Testis (tissue), 3 donors: ENCODE data around the gene NEO1. TPM values are rescaled to one million over a fixed set of nuclear protein-coding genes. Genes with fewer than 3 reads are reported as not detected.

ENCODE experiments used
- DNase-seq: peaks from one replicate; pipeline ENCODE4 v3.0.0-alpha.2; 2019
- H3K27ac ChIP-seq, 2 donors: fragments of 200-600 bp; sonication (generic); one replicate each; pipeline ENCODE4 v1.5.1; 2019
- H3K27me3 ChIP-seq: fragments of 200-600 bp; sonication (generic); one replicate; pipeline ENCODE4 v1.5.1; 2019
- H3K36me3 ChIP-seq: fragments of 200-600 bp; sonication (generic); one replicate; pipeline ENCODE4 v1.5.1; 2017; ENCODE audit warnings: low read depth; ENCODE audit errors: missing control alignments
- H3K4me1 ChIP-seq: fragments of 200-600 bp; sonication (generic); one replicate; pipeline ENCODE4 v1.5.1; 2019
- H3K4me3 ChIP-seq, 2 donors: fragments of 200-600 bp; sonication (generic); one replicate each; pipeline ENCODE4 v1.5.1; 2017 to 2019
- H3K9me3 ChIP-seq: fragments of 200-600 bp; sonication (generic); one replicate; pipeline ENCODE4 v1.5.1; 2017
- POLR2A ChIP-seq: fragments of 450-650 bp; IDR thresholded peaks from one replicate; pipeline ENCODE4 v1.6.1; 2017; ENCODE audit warnings: antibody characterized with exemption, mild to moderate bottlenecking, moderate library complexity
- WGBS, 2 donors: methylation state at CpG; one replicate each; pipeline ENCODE4 v1.1.5; 2018; 5-methylcytosine and 5-hydroxymethylcytosine counted together
- intact Hi-C: fragments of 100-400 bp; cut with DNase I; formaldehyde crosslinking; loops from one replicate; pipeline ENCODE4 v1.15.1; 2023; ENCODE audit warnings: low total_unique reads
- polyA plus RNA-seq: library from polyadenylated mRNA; stranded (reverse); fragments of 350-450 nt; fragmentation: Illumina TruSeq; extraction: RNeasy Lipid Tissue Mini Kit (QIAGEN cat#74804); gene quantifications from one replicate; pipeline ENCODE4 v1.2.3, GENCODE V29; 2014; ENCODE audit warnings: low read depth, low replicate concordance; ENCODE audit not compliant: insufficient read depth
- total RNA-seq, 2 donors: library from RNA; depleted of rRNA; stranded (reverse); fragments of >200 nt; gene quantifications; one replicate each; pipeline ENCODE4 v1.2.3, GENCODE V29; 2016
- TF ChIP-seq, protein P1 (sequence below), 3 experiments: fragments of 450-650 bp in 2 of 3; fragments of 200-600 bp in 1 of 3; sonication (generic) in 1 of 3; IDR thresholded peaks; one replicate each; pipeline ENCODE4 v1.5.1; 2016 to 2019; ENCODE audit warnings: antibody characterized with exemption in 3 of 3, mild to moderate bottlenecking in 2 of 3, moderate library complexity in 1 of 3

The NEO1 gene
- total and polyA plus RNA-seq, 3 donors from 2014 or later = 42.2 to 57.4 (median 50.2) TPM

DNA sequence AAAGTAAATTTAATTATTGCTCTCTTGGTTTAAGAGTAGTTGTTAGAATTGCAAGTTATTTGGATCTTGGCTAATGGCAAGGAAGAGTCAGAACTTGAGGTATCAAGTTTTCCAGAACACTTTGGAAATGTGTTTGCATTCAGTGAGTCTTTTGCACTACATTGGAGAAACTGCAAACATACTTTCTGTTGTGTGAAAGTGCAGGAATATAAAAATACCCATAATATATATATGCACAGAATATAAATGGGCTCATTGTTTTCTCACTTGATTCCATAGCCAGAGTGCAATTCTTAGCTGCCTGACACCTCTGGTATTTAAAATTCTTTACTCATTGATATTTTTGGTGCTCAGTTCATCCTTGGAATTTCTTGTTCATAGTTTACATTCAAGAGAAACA lies 223.6 kb downstream of the NEO1 start:
- intact Hi-C loops = no loop called here

DNA sequence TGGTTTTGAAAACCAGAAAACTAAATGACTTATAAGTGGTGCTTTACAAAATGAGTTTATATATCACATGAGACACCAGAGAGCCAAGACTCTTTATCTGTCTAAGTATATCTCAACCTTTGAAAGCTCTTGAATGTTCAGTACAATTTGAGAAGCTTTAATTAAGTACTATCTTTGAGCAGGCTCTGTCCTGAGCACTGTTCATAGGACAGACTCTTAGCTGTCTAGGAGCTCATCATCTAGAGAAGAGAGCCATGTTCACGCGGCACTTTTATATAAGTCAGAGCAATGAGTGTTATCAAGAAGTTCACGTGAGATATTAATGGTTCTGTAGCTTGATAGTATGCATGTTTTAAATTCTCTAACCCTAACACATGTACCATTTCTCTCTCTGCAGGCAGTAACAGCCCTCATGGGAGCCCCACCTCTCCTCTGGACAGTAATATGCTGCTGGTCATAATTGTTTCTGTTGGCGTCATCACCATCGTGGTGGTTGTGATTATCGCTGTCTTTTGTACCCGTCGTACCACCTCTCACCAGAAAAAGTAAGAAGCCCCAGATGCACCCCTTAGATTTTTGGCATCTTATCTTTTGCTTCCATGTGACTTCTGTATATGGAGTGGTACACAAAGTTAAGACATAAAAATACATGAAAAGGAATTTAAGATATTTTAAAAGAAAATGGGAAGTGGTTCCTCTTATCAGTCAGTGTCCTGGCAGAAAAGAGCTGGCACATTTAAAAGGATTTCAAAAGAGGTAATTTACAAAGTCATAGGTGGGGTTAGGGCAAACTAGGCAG lies 230.5 kb downstream of the NEO1 start:
- no peaks in the 10 kb centered on the region for H3K27me3 ChIP-seq
- no peaks in the 10 kb centered on the region for H3K4me1 ChIP-seq
- H3K36me3 ChIP-seq = no peaks in the 10 kb centered on the region
- TF ChIP-seq, protein P1, sequence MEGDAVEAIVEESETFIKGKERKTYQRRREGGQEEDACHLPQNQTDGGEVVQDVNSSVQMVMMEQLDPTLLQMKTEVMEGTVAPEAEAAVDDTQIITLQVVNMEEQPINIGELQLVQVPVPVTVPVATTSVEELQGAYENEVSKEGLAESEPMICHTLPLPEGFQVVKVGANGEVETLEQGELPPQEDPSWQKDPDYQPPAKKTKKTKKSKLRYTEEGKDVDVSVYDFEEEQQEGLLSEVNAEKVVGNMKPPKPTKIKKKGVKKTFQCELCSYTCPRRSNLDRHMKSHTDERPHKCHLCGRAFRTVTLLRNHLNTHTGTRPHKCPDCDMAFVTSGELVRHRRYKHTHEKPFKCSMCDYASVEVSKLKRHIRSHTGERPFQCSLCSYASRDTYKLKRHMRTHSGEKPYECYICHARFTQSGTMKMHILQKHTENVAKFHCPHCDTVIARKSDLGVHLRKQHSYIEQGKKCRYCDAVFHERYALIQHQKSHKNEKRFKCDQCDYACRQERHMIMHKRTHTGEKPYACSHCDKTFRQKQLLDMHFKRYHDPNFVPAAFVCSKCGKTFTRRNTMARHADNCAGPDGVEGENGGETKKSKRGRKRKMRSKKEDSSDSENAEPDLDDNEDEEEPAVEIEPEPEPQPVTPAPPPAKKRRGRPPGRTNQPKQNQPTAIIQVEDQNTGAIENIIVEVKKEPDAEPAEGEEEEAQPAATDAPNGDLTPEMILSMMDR (IDR thresholded peaks at IDR 0.05) = no peak
- TF ChIP-seq POLR2A = no peak
- H3K4me3 ChIP-seq = no peak overlapping the region
- DNase-seq = no peak
- no peak overlapping the region for H3K27ac ChIP-seq
- no peaks in the 10 kb centered on the region for H3K9me3 ChIP-seq
- 86 to 89% methylated on average over 8 of the region's 8 CpGs for WGBS, 2 donors
- intact Hi-C loops = no loop called here

More for the DNA sequence above, 223.6 kb downstream of the NEO1 start:
- no peak overlapping the region for H3K4me3 ChIP-seq
- no peaks in the 10 kb centered on the region for H3K9me3 ChIP-seq
- TF ChIP-seq POLR2A = no peak
- TF ChIP-seq, protein P1 (IDR thresholded peaks at IDR 0.05) = no peak
- no peaks in the 10 kb centered on the region for H3K36me3 ChIP-seq
- no peak for DNase-seq
- no peak overlapping the region for H3K27ac ChIP-seq
- no peaks in the 10 kb centered on the region for H3K4me1 ChIP-seq
- H3K27me3 ChIP-seq = no peaks in the 10 kb centered on the region

DNA sequence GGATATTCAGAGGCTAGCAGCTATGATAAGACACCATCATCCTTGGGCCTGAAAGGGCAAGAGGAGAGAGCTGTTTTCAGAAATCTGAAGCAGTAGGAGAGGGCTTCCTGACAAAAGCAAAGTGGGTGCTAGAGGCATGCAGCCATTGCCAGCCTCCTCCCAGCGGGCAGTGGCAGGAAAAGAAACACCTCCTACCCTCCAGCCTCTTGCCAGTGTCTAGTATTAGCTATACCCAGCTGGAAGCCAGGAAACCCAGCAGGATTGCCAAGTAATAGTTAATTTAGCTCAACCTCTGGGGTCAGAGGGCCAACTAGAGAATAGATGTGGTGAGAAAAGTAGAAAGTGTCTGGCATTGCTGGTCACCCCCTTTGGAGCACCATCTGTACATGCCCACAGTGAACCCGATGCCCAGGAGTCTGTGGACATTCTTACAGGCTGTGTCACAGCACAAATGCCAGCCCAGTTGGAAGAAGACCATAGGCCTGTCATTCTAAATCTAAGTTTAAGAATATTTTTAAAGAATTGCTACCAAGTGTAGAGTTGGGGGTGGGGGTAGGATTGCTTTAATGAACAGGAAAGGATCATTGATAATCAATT lies 231.2 kb downstream of the NEO1 start:
- H3K27ac ChIP-seq = no peak overlapping the region
- WGBS, 2 donors = 86 to 92% methylated on average over 2 of the region's 2 CpGs
- DNase-seq = no peak
- no peaks in the 10 kb centered on the region for H3K9me3 ChIP-seq
- no peaks in the 10 kb centered on the region for H3K4me1 ChIP-seq
- no peak for TF ChIP-seq POLR2A
- TF ChIP-seq, protein P1 (IDR thresholded peaks at IDR 0.05) = no peak
- no peaks in the 10 kb centered on the region for H3K27me3 ChIP-seq
- no peaks in the 10 kb centered on the region for H3K36me3 ChIP-seq
- H3K4me3 ChIP-seq = no peak overlapping the region
- intact Hi-C loops = no loop called here

DNA sequence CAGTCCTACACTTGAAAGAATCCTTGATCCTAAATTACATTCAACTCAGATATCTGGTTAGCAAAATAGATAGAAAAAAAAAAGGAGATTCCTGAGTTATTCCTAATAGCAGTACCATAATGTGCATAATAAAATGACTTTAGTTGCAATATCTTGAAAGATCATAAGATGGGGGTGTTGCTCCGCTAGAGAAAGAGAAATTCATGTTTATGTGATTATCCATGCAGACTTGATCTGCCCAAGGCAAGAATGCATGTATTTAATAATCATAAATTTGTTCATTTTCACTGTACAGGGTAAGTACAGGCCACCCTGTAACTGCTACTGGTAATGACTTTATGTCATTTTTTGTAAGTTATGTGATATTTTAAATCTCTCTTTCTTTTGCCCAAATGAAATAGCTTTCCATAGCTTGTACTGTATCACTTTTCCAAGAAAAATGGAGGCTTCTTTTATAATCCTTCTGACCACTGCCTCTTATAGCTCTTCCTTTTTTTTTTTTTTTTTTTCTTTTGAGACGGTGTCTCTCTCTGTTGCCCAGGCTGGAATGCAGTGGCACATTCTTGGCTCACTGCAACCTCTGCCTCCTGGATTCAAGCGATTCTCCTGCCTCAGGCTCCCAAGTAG lies 231.9 kb downstream of the NEO1 start:
- TF ChIP-seq, protein P1 (IDR thresholded peaks at IDR 0.05) = no peak
- no peak for TF ChIP-seq POLR2A
- 83 to 85% methylated on average over 3 of the region's 3 CpGs for WGBS, 2 donors
- Histone ChIP-seq H3K36me3 (no peaks in the 10 kb centered on the region), H3K4me3 (no peak overlapping the region), H3K4me1 (no peaks in the 10 kb centered on the region), H3K27ac (no peak overlapping the region), H3K27me3 (no peaks in the 10 kb centered on the region), H3K9me3 (no peaks in the 10 kb centered on the region)
- no peak for DNase-seq
- intact Hi-C loops = no loop called here
